Spinal cord (tissue), 10 donors: ENCODE measurements around the gene CMA1. TPM values are rescaled to one million over a fixed set of nuclear protein-coding genes. Genes with fewer than 3 reads are reported as not detected.
A peak's percentile ranks its signal among the peaks of the same experiment; 100 is the strongest.
"Not testable (repeated sequence)": the region's sequence is repeated elsewhere in the genome, so short reads cannot be mapped to it uniquely, and the experiment has no call there.

Experiments
- DNase-seq, 6 donors: peaks; one replicate each; pipeline versions ENCODE4 v3.0.0 to v3.0.0-alpha.2; 2013 to 2015; ENCODE audit warnings: low spot score in 6 of 6, low read depth in 4 of 6
- H3K27ac ChIP-seq: one replicate; pipeline ENCODE4 v1.5.1; 2013; ENCODE audit warnings: low read depth, low read length, control low read depth
- H3K27me3 ChIP-seq: one replicate; pipeline ENCODE4 v1.6.1; 2013; ENCODE audit warnings: low read length; ENCODE audit not compliant: control insufficient read depth, insufficient read depth
- H3K36me3 ChIP-seq: one replicate; pipeline ENCODE4 v1.6.1; 2013; ENCODE audit warnings: low read length; ENCODE audit not compliant: control insufficient read depth, insufficient read depth
- H3K4me1 ChIP-seq: one replicate; pipeline ENCODE4 v1.6.1; 2013; ENCODE audit warnings: low read length; ENCODE audit not compliant: control insufficient read depth, insufficient read depth
- H3K4me3 ChIP-seq: one replicate; pipeline ENCODE4 v1.5.1; 2013; ENCODE audit warnings: low read depth, low read length, control low read depth
- H3K9me3 ChIP-seq: one replicate; pipeline ENCODE4 v1.6.1; 2013; ENCODE audit warnings: low read length; ENCODE audit not compliant: control insufficient read depth, insufficient read depth
- WGBS: methylation state at CpG from one replicate; pipeline ENCODE4 v1.1.5; 2013; ENCODE audit warnings: missing lambda C conversion rate; ENCODE audit not compliant: insufficient coverage; 5-methylcytosine and 5-hydroxymethylcytosine counted together
- polyA plus RNA-seq, 2 donors: library from polyadenylated mRNA; unstranded; fragments of 120-200 nt; gene quantifications; one replicate each; pipeline ENCODE4 v1.2.1, GENCODE V29; 2013; ENCODE audit not compliant: insufficient read length in 2 of 2
- total RNA-seq, 2 donors: library from RNA; depleted of rRNA in 1 of 2; stranded (reverse); fragments of 120-200 nt in 1 of 2; fragments of >200 nt in 1 of 2; gene quantifications; one replicate each; pipeline versions ENCODE4 v1.2.3 to v1.2.4, GENCODE V29; 2013 to 2014
- donor health status: healthy.

CMA1 gene
- total and polyA plus RNA-seq, 4 donors = not detected

DNA sequence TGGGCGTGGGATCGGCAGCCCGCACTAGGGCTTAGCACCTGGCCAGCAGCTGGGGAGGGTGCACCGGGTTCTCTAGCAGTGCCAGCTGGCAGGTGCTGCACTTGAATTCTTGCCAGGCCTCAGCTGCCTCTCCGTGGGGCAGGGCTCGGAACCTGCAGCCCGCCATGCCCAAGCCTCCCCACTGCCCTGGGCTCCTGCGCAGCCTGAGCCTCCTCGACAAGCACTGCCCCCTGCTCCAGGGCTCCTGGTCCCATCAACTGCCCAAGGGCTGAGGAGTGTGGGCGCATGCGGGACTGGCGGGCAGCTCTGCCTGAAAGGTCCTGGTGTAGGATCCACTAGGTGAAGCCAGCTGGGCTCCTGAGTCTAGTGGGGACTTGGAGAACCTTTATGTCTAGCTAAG lies 34.9 kb downstream of the CMA1 start:
- H3K27me3 ChIP-seq = no peaks in the 10 kb centered on the region
- H3K4me3 ChIP-seq = no peak overlapping the region
- 60% methylated on average over 11 of the region's 12 CpGs for WGBS
- H3K36me3 ChIP-seq = no peaks in the 10 kb centered on the region
- no peaks in the 10 kb centered on the region for H3K4me1 ChIP-seq
- no peak for DNase-seq
- H3K27ac ChIP-seq = no peak overlapping the region
- no peaks in the 10 kb centered on the region for H3K9me3 ChIP-seq

DNA sequence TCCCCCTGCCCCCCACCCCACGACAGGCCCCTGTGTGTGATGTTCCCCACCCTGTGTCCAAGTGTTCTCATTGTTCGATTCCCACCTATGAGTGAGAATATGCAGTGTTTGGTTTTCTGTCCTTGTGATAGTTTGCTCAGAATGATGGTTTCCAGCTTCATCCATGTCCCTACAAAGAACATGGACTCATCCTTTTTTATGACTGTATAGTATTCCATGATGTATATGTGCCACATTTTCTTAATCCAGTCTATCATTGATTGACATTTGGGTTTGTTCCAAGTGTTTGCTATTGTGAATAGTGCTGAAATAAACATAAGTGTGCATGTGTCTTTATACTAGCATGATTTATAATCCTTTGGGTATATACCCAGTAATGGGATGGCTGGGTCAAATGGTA lies 37.6 kb downstream of the CMA1 start:
- not testable (repeated sequence) for H3K27me3 ChIP-seq, H3K36me3 ChIP-seq, H3K4me3 ChIP-seq, DNase-seq, H3K9me3 ChIP-seq, H3K4me1 ChIP-seq, H3K27ac ChIP-seq
- WGBS = no CpG with 5 or more reads among the region's 2 CpGs

DNA sequence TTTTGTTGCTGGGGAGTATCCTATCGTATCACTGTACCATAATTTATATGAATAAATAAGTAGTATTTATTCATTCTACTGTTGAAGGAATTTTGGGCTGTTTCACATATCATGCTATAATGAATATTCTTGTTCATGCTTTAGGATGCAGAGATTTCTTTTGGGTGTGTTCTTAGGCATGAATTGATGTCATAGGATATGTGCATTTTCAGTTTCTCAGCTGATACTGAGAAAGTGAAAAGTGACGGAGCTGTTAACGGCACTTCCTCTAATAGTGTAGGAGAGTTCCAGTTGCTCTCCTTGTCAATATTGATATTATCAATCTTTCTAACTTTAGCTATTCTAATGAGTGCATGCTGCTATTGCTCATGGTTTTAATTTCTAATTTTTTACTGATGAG lies 42.3 kb downstream of the CMA1 start:
- no peak overlapping the region for H3K4me3 ChIP-seq
- DNase-seq = no peak
- no peaks in the 10 kb centered on the region for H3K36me3 ChIP-seq
- no peaks in the 10 kb centered on the region for H3K4me1 ChIP-seq
- H3K27me3 ChIP-seq = no peaks in the 10 kb centered on the region
- WGBS = no CpG with 5 or more reads among the region's 3 CpGs
- no peak overlapping the region for H3K27ac ChIP-seq
- H3K9me3 ChIP-seq = no peaks in the 10 kb centered on the region

- no peak overlapping the region for H3K4me3 ChIP-seq
- WGBS = 100% methylated on average over 2 of the region's 3 CpGs
- no peaks in the 10 kb centered on the region for H3K36me3 ChIP-seq
- H3K27me3 ChIP-seq = no peaks in the 10 kb centered on the region
- H3K4me1 ChIP-seq = no peaks in the 10 kb centered on the region
- no peak overlapping the region for H3K27ac ChIP-seq
- no peaks in the 10 kb centered on the region for H3K9me3 ChIP-seq
- DNase-seq = no peak
Observed at GRCh38 chr14:24465368-24465767, 42.7 kb downstream of the CMA1 start.

GRCh38 chr14:24463884-24464785 lies 43.9 kb downstream of the CMA1 start:
- no peak overlapping the region for H3K27ac ChIP-seq
- DNase-seq = peak in 1 of 6 donors; percentile 44
- H3K4me3 ChIP-seq = no peak overlapping the region
- no peaks in the 10 kb centered on the region for H3K4me1 ChIP-seq
- H3K36me3 ChIP-seq = no peaks in the 10 kb centered on the region
- no peaks in the 10 kb centered on the region for H3K27me3 ChIP-seq
- WGBS = no CpG with 5 or more reads among the region's 4 CpGs
- no peaks in the 10 kb centered on the region for H3K9me3 ChIP-seq

DNA sequence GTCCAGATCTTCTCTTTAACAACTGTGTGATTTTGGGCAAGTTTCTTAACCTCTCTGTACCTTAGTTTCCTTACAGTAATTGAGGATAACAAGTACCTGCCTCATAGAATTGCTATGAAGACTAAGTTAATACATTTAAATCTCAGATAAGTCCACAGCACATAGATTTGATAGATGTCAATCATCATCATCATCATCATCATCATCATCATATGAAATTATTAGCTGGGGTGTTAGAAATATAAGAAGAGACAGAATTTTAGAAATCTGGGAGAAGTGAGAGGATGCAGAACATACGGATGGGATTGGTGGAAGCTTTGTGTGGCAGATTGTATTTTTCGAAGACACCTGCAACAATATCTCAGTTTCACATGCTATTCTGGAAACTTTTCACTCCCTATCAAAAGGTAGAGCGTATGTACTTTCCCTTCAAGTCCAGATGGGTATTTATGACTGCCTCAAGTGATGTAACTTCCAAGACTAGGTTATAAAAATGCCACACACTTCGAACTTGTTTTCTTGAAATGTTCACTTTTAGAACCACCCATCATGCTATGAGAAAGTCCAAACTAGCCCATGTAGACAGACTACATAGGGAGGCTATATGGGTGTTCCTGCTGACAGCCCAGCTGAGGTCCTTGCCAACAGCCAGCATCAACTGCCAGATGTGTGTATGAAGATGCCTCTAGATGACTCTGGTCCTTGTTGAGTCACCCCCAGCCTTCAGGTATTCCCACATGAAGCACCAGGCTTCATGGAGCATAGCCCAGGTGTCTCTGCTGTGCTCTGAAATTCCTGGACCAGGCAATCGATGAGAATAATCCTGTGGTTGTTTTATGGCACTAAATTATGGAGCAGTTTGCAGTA lies 44.8 kb downstream of the CMA1 start:
- H3K9me3 ChIP-seq = no peaks in the 10 kb centered on the region
- H3K27ac ChIP-seq = no peak overlapping the region
- 83% methylated on average over 1 of the region's 5 CpGs for WGBS
- H3K27me3 ChIP-seq = no peaks in the 10 kb centered on the region
- no peak for DNase-seq
- H3K4me3 ChIP-seq = no peak overlapping the region
- H3K4me1 ChIP-seq = no peaks in the 10 kb centered on the region
- H3K36me3 ChIP-seq = no peaks in the 10 kb centered on the region

DNA sequence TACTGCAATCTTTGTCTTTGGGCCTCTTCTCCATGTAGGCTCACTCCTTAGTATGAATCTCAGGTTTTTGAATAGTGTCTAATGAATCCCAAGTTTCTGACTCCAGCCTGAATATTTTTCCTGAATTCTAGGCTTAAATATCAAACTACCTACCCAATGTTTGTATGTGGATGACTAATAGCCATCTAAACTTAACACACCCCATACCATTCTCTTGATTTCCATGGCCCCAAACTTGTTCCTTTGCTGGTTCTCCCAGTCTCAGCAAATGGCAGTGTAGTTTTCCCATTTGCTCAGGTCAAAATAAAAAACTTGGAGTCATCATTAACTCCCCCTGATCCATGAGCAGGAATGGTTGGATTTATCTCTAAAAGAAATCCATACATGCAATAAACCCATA lies 46.7 kb downstream of the CMA1 start:
- Histone ChIP-seq H3K4me1 (no peaks in the 10 kb centered on the region), H3K9me3 (no peaks in the 10 kb centered on the region), H3K4me3 (no peak overlapping the region), H3K27ac (no peak overlapping the region), H3K36me3 (no peaks in the 10 kb centered on the region), H3K27me3 (no peaks in the 10 kb centered on the region)
- no peak for DNase-seq

- H3K4me1 ChIP-seq = no peaks in the 10 kb centered on the region
- no peak for DNase-seq
- H3K27me3 ChIP-seq = no peaks in the 10 kb centered on the region
- 70% methylated on average over 1 of the region's 3 CpGs for WGBS
- no peak overlapping the region for H3K27ac ChIP-seq
- H3K4me3 ChIP-seq = no peak overlapping the region
- H3K36me3 ChIP-seq = no peaks in the 10 kb centered on the region
- peaks cover 2% of the 10 kb centered on the region for H3K9me3 ChIP-seq
Observed at GRCh38 chr14:24459331-24459730, 48.7 kb downstream of the CMA1 start.

GRCh38 chr14:24458736-24459135 lies 49.3 kb downstream of the CMA1 start:
- Histone ChIP-seq H3K4me1 (no peaks in the 10 kb centered on the region), H3K4me3 (no peak overlapping the region), H3K27me3 (no peaks in the 10 kb centered on the region), H3K27ac (no peak overlapping the region), H3K9me3 (peaks cover 2% of the 10 kb centered on the region), H3K36me3 (no peaks in the 10 kb centered on the region)
- DNase-seq = no peak
- WGBS = 60% methylated on average over 1 of the region's 1 CpG

DNA sequence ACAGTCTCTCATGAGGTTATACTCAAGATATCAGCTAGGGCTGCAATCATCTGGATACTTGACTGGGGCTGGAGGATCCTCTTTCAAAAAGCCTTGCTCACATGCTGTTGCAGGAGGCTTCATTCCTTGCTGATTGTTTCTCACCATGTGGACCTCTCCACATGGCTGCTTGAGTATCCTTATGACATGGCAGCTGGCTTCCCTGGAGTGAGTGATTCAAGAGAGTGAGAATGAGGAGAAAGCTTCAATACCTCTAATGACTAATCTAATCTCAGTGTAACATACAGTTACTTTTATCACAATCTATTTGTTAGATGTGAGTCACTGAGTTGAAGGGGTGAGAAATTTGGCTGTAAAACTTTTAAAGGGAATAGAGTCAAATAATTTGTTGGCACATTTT lies 51.1 kb downstream of the CMA1 start:
- H3K27me3 ChIP-seq = no peaks in the 10 kb centered on the region
- no peaks in the 10 kb centered on the region for H3K36me3 ChIP-seq
- H3K4me3 ChIP-seq = no peak overlapping the region
- no peak overlapping the region for H3K27ac ChIP-seq
- no peak for DNase-seq
- H3K9me3 ChIP-seq = peaks cover 2% of the 10 kb centered on the region
- H3K4me1 ChIP-seq = no peaks in the 10 kb centered on the region
